ENCODE measurements around the gene A1BG.

DNA sequence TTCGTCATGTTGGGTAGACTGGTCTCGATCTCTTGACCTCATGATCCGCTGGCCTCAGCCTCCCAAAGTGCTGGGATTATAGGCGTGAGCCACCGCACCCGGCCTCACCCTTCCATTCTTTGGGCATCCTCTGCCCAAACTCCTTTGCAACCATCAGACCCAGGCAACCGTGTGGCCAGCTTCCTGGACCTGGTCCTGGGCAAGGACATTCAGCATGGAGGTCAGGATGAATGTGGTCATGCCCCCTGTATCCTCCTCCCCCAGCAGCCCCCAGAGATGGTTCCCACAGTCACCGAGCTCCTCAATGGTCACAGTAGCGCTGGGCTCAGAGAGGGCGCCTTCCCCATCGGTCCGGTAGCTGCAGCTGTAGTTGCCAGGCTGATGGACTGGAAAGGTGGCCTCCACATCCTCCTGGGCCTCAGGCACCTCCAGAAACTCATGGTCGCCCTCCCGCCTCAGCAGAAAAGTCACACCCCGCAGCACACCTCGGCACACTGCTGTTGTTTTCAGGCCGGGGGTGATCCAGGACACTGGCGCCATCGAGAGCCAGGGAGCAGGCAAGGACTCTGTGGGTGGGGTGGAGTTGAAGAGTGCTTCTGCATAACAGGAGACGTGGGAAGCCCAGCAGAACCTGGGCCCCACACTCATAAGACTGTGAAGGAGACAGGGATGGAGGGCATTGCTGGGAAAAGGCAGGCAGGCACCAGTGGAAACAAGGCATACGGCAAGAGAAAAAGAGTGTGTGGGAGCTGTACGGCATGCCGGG is 1.1 kb downstream of the A1BG start:
- TF ChIP-seq, protein P1, sequence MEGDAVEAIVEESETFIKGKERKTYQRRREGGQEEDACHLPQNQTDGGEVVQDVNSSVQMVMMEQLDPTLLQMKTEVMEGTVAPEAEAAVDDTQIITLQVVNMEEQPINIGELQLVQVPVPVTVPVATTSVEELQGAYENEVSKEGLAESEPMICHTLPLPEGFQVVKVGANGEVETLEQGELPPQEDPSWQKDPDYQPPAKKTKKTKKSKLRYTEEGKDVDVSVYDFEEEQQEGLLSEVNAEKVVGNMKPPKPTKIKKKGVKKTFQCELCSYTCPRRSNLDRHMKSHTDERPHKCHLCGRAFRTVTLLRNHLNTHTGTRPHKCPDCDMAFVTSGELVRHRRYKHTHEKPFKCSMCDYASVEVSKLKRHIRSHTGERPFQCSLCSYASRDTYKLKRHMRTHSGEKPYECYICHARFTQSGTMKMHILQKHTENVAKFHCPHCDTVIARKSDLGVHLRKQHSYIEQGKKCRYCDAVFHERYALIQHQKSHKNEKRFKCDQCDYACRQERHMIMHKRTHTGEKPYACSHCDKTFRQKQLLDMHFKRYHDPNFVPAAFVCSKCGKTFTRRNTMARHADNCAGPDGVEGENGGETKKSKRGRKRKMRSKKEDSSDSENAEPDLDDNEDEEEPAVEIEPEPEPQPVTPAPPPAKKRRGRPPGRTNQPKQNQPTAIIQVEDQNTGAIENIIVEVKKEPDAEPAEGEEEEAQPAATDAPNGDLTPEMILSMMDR (IDR thresholded peaks at IDR 0.05; ENCODE audit: low read depth, low read length), result no peak
- TF ChIP-seq EZH2phosphoT487 (IDR thresholded peaks at IDR 0.05; ENCODE audit: low read depth), result no peak

Data from OCI-LY3 (cell line).